NCI-H345 treated with DMSO at 0.1 percent for 48 hours (cell line): ENCODE results near the gene TRIML2.

Experiments
- DNase-seq: peaks from one replicate; lab custom pipeline; 2025; ENCODE audit not compliant: unreplicated experiment; lab: John Stamatoyannopoulos, UW

TRIML2 gene, protein sequence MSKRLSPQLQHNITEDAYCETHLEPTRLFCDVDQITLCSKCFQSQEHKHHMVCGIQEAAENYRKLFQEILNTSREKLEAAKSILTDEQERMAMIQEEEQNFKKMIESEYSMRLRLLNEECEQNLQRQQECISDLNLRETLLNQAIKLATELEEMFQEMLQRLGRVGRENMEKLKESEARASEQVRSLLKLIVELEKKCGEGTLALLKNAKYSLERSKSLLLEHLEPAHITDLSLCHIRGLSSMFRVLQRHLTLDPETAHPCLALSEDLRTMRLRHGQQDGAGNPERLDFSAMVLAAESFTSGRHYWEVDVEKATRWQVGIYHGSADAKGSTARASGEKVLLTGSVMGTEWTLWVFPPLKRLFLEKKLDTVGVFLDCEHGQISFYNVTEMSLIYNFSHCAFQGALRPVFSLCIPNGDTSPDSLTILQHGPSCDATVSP

DNA sequence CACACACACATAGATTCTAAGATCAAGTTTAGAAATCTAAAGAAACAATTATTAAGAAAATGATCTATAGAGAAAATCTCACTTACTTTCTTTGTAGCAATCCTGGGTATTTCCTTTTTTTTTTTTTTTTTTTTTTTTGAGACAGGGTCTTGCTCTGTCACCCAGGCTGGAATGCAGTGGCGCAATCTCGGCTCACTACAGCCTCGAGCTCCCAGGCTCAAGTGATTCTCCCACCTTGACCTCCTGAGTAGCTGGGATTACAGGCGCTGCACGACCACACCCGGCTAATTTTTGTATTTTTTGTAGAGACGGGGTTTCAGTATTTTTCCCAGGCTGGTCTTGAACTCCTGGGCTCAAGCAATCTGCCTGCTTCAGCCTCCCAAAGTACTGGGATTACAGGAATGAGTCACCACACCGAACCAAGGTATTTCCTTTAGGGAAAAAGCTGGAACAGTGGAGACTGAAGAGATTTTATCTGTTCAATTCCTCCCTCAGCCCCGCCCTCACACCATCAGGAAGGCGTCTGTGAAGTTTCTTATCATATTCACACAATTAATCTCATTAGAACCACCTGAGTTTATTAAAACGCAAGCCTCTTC is at the start of gene TRIML2:
TRIML2 (minus strand) TSS at position 447 of the 599 bp plus-strand sequence. CDS start 4,235 bp downstream, outside the sequence.
- no peak for DNase-seq

DNA sequence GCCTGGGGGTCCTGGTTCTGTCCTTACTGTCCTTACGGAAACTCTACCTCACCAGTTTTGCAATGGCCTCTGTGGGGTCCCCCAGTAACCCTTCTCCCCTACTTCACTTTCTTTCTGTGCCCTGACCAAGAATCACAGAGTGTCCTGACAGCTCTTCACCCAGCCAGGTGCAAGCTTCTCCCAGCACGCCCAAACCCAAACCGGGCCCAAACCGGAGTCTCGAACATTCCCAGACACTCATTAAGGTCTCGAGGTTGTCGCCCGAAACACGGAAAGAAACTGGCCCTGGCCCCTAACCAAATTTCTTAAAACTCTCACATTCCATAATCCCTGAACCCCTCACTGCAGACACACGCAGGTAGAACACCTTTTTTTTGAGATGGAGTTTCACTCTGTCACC is 48.9 kb upstream of the TRIML2 start:
- DNase-seq, result no peak

DNA sequence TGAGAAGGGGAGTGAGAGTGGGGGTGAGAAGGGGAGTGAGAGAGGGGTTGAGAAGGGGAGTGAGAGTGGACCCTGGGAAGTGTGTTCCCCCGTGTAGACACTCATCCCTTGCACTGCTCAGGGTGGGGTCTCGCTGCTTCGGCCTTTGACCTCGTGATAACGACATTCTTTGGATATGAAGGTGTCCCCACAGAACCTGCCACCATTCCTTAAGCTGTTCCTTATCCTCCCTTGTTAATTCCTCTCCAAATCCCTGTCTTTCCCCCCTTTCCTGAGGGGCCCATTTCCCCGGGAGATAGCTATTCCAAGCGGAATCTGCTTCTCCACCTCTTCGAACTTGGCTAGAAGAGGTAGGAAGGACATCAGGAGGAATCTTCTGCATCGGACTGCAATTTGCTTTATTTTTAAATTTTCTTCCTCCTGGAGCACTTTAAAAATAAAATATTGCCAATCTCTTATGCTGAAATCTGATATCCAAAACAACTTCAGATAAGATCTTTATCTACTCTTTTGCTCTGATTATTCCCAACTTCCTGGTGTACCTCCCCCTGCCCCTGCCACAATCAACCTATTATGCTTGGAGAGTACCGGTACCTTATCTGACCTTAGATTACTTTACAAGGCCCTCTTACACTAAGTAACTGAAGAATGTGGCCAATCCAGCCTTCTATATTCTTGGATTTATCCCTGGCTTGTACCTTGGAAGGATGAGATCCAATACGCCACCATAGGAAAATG is 45.4 kb upstream of the TRIML2 start:
- DNase-seq, result no peak

DNA sequence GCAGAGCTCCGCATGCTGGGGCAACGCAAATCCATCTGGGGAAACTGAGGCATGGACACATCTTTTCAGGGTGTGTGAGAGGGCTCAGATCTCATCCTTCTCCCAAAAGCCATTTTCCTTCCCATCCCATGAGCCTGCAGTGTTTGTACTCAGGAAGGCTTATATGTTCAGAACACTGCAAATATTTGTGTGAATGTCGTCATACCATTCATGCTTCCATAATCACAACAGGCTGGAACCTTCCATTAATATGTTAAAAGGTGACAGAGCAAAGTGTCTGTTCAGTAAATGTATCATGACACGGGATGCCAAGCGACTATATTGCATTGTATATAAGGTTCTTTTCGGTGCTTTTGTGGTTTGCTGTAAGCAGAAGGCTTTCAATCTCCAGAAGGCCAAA is 38.4 kb upstream of the TRIML2 start:
- no peak for DNase-seq

DNA sequence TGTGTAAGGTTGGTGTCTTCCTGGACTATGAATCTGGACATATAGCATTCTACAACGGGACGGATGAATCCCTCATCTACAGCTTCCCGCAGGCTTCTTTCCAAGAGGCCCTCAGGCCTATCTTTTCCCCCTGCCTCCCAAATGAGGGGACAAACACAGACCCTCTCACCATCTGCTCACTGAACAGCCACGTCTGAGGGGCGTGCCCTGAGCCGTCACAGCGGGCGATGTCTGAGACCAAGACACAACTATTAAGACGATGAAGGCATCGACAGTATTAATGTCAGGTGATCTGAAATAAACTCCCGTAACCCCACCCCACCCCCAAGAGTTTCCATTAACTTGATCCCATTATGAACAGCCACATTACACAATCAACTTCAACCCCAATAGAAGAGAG is 37.8 kb upstream of the TRIML2 start:
- no peak for DNase-seq

DNA sequence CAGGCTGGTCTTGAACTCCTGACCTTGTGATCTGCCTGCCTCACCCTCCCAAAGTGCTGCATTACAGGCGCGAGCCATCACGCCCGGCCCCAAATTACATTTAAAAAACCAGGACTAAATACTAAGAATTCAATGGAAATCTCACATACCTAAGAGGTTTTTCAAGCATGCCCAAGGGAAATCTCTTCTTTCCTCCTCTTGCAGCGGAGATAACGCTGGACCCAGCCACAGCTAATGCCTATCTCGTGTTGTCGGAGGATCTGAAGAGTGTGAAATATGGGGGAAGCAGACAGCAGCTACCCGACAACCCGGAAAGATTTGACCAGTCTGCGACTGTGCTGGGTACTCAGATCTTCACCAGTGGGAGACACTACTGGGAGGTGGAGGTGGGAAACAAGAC is 37.2 kb upstream of the TRIML2 start:
- no peak for DNase-seq

DNA sequence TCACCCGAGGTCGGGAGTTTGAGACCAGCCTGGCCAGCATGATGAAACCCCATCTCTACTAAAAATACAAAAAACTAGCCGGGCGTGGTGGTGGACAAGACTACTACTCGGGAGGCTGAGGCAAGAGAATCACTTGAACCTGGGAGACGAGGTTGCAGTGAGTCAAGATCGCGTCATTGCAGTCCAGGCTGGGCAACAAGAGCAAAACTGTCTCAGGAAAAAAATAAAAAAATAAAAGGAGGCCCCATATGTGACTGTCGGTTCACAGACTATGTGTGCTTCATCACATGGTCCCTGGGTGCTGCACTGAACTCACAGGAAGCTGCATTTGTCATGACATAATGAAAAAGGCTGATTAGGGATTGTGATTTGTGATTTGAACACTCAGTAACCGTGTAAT is 36.2 kb upstream of the TRIML2 start:
- no peak for DNase-seq

DNA sequence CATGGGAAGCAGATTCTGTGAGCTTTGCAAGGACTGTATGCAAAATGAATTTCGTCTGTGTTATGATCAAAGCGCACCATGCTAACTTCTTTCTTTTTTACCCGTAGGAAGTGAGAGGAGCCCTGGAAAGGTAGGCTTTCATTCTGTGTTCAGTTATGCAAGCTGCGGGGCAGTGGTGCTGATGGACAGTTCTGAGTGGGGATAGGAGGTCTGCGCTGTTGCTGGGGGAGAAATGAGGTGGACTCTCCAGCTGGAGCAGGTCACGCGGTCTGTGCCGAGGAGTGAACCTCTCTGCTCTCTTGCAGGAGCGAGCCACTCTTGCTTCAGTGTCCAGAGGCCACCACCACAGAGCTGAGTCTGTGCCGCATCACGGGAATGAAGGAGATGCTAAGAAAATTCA is 34.3 kb upstream of the TRIML2 start:
- no peak for DNase-seq

DNA sequence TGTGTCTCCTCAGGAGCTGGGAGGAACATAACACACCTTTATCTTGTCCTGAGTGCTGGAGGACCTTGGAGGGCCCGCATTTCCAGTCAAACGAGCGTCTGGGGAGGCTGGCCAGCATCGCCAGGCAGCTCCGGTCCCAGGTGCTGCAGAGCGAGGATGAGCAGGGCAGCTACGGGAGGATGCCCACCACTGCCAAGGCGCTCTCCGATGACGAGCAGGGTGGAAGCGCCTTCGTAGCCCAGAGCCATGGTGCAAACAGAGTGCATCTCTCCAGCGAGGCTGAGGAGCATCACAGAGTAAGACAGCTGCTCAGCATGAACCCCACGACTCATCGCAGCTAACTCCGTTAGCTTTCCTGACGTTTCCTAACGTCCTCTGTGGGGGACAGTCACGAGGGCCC is 30.3 kb upstream of the TRIML2 start:
- DNase-seq, result no peak

DNA sequence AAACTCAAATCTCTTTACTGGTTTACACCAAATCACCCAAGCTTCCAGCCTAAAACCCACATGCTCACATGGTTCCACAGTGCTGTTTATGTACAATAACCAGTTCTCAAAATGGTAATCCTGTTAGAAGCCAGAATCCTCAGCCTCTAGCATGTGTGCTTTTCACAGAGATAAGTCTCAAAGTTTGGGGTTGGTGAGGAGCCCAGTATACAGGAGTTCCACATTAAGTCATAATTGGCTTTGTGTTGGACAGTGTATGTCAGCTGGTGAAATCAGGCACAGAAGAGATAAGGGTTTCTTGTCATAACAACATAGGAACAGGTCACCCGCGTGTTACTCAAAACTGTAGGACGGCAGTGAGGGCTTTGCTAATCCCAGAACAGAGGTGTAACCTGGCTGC is 29.7 kb upstream of the TRIML2 start, which contains the start of gene TRIML1:
TRIML1 (plus strand) TSS at position 301 of the 400 bp plus-strand sequence. CDS start 118 bp downstream, outside the sequence.
- no peak for DNase-seq

DNA sequence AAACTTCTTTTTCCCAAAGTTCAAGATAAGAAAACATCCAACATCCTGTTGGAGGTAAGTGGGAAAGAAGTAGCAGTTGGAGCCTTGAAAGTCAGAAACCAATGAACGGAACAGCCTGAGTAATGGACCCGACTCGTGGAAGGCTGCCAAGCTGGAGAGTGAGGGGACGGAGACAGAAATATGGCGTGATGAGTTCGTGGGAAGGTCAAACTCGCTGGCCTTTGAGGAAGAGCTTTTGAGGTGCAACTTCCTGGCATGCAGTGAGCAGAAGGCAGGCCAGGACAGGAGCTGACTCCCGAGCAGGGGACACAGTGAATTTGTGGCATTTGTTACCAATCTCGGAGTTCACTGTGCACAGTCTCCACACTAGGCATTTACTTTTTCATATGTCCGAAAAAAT is 28.8 kb upstream of the TRIML2 start:
- DNase-seq, result no peak

DNA sequence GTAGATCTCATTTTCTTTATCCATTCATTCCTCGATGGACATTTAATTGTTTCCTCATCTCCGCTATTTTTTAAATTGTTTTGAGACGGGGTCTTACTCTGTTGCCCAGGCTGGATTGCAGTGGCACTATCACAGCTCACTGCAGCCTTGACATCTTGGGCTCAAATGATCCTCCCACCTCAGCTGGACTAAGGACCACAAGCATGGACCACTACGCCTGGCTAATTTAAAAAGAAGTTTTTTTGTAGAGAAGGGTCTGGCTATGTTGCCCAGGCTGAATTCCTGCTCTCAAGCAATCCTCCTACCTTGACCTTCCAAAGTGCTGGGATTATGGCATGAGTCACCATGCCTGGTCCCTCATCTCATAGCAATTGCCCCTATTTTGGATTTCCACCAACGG is 22.8 kb upstream of the TRIML2 start:
- no peak for DNase-seq

DNA sequence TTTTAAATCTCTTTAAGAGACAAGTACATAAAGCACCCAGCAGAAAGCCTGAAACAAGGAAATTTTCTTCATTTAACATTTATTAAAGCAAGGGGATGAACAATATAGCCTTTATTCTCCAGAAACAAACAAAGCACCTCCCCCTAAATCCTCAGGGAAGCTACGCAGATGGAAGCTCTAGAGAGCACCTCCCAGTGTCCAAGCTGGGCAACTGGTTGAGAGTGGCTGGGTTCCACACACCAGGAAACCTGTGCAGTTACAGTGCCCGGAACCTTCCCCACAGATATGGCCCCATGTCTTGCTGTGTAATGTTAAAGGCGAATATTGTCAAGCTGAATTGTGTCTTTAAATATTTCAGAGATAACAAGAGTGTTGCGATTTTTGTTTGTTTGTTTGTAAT is 21.0 kb upstream of the TRIML2 start:
- DNase-seq, result no peak

DNA sequence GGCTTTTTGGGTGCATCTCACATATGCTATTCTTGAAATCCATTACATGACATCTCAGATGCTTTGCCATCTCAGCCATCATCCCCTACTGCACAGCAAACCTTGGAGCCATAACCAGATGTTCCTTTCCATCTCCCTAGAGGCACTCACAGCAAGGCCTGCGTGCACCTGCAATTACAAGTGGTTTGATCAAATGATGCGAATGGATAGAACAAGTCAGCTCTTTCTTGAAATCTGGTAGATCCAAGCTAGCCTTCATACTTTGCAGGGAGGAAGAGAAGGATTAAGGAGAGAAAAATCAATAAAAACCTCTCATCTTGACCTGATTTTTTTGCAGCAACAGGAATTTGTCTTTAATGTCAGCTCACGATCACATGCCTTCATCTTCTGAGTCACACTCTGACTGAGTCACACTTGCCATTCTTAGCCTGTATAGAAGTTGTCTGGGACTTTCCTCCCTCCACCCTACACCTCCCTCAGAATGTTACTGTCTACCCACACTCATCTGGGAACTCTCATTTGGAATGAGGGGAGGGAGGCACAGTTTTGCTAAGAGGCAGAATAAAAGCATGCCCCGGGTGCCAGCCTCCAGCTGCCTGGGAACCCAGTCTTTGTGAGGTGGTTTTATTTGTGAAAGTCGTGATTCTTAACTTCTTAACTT is 17.9 kb upstream of the TRIML2 start:
- DNase-seq, result no peak

DNA sequence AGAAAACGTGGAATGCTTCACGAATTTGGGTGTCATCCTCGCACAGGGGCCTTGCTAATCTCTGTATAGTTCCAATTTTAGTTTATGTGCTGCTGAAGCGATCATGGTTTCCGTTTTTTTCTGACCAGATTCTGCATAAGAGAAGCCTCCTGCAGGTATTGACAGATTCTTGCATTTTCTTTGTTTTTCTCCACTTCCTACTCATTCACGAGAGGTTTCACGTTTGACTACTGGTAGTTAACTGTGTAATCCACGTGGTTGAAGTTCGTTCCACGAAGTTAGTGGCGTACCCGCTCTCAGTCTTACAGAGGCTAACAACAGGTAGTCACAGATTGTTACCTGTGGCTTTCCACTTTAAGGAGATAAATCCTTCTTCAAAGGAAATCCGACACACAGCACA is 12.1 kb upstream of the TRIML2 start:
- DNase-seq, result no peak

DNA sequence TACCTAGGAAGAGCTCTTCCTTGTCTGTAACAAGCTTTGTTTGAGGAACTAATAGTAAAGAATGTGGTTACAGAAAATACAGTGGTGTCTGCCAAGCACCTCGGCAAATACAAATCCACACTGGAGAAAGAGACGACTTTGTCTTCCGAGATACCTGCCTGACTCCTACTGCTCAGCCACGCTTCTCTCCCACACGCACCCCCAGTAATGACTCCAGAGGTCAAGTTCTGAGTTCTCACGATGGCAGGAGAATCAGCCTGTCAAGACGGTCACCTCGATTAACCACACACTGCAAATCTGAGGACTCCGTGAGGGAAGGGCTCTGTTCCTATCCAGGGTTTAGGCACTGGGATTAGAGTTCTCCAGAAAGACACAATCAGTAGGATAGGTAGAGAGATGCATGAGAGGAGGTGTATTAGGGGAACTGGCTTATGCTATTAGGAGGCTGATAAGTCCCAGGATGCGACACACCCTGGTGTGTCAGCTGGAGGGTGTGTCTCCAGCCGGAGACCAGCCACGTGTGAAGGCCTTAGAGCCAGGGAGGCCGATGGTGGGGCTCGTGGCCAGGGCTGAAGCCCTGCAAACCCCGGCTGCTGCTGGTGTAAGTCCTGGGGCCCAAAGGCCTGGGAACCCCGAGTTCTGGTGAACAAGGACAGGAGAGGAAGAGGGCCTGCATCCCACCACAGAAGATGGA is 8.4 kb upstream of the TRIML2 start:
- no peak for DNase-seq

DNA sequence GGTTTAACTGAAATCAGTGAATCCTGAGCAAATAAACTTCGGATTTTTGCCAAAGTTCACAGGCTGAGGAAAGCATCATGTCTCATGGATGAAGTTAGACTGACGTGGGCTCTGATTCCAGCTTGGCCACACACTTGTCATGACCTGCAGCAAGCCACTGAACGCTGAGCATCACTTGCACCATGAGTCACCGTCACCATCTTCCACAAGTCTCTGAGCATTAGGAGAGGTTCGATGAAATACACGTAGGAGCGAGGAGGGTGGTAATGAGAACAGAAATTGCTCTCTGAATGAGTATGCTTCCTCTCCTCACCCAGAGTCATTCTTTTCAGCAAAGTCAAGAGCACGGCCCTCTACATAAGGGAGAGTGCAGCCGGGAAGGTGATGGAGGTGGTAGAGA is 3.8 kb upstream of the TRIML2 start:
- DNase-seq, result no peak

DNA sequence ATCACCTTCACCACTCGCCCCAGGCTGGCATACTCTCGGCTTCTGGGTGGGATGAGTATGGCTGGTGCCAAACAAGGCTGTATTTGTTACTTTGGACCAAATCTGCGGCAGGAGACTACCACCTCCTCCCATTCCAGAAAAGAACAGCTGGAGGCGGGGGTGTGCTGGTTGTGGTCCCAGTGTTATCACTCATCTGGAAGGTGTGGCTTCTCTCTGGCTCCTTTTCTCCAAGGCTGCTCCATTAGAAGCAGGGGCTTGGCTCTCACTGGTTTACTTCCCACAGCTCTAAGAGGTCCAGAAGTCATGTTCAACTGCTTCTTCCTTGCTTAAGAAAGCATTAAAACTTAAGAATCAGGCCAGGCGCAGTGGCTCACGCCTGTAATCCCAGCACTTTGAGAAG is 2.6 kb upstream of the TRIML2 start:
- DNase-seq, result no peak

DNA sequence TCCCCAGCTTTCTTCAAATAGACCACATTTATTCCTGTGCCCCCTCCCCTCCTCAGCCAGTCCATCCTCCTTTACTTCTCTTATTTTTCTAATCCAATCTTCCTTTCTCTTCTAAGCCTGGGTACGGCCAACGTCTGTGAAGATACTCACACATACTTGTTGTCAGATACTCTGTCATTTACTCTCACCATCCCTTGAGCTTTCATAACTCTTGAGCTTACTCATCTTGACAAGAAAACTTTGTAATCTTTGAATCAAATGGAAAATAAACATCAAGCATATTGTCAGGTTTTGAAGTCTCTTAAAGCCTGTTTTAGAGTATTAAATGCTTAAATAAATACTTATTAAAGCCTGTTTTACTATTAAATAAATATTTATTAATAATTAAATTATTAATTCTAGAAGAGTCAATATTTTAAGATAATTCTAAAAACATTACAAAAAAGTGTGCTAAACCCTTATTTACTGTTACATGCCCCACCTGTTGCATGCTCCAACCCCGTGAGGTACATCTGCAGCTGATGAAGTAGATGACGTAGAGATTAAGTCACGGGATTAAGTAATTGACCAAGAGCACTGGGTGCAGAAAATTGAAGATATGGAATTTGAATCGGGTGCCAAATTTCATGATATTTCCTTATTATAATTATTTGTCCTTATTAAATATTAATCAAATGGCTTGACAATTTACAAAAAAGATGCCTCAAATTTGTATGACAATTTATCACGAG is 1.5 kb upstream of the TRIML2 start:
- DNase-seq, result no peak

DNA sequence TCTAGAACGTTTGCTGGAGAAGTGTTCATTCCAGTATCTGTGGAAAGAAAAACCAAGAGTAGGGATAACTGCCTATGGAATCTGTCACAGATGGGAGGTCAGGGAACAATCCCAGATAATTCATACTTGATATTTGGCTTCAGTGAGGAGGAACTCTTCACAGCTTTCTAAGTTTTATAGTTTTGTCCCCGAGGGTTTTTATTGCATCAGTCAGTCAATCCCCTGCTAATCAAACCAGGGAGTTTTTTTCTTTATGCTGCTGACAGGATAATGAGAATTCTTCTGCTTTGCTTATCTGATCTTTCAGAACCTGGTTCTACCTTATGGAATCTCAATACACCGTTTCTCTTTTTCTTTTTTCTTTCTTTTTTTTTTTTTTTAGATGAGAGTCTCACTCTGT is 633 bp upstream of the TRIML2 start:
- no peak for DNase-seq
